SHP77 treated with DMSO at 0.1 percent for 48 hours (cell line): Measurements from ENCODE around the gene GMEB2.

Experiments used
- DNase-seq: peaks from one replicate; lab custom pipeline; 2025; lab: John Stamatoyannopoulos, UW

Gene GMEB2

DNA sequence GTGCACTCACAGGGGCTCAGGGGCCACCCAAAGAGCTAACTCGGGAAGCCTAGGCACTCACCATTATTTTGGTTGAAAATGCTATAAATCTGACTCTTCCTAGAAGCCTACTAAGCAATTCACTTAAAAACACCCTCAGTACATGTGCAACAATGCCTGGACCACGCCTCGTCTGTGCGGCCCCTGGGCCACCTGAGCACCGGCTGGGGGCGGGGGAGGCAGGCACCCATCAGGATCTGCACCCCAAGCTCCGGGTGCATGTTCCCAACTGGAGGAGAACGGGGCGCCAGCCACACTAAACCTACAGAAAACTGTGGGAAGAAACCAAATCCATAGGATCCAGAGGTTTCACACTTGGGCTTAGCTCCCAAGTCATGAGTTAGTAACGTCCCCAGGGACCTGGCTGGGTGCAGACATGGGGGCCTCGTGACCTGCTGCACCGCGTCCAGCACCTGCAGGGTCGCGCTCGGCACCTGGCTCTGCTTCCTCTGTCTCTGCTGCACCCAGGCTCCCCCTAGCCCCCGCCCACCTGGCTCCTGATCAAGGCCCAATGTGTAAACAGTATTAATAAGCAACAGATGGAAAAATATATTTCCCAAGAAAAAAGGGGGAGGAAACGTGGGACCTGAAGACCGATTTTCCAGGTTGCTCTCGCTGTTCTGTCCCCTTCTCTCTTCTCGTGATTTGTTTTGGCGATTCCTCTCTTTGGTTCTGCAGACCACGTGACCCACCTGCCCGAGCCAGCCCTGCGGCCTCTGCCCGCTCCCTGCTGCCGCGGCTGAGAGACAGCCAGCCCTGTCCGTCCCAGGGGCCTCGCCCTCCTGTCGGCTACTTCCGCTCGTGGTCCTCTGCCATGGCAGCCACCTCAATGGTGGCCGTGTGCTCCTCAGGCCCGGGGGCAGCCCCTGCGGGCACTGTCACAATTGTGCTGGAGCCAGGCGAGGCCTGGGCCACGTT is 37.4 kb downstream of the GMEB2 start:
- DNase-seq = no peak

DNA sequence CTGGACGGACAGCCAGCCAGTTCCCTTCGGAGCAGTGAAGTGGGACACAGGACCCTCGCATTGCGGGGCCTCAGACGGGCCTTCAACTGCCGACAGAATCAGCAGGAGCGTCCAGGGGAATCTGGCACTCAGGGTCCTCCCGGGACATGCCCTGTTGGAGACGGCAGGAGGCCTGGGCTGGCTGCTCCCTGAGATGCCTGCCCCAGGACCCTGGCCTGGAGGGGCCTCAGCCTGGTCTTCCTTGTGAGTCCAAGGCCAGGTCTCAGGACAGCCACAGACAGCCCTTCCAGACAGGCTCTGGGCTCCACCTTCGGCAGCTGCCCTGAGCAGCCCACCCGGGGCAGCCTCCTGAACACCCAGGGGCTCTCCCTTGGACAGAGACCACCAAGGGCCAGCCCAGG is 38.3 kb downstream of the GMEB2 start:
- no peak for DNase-seq

DNA sequence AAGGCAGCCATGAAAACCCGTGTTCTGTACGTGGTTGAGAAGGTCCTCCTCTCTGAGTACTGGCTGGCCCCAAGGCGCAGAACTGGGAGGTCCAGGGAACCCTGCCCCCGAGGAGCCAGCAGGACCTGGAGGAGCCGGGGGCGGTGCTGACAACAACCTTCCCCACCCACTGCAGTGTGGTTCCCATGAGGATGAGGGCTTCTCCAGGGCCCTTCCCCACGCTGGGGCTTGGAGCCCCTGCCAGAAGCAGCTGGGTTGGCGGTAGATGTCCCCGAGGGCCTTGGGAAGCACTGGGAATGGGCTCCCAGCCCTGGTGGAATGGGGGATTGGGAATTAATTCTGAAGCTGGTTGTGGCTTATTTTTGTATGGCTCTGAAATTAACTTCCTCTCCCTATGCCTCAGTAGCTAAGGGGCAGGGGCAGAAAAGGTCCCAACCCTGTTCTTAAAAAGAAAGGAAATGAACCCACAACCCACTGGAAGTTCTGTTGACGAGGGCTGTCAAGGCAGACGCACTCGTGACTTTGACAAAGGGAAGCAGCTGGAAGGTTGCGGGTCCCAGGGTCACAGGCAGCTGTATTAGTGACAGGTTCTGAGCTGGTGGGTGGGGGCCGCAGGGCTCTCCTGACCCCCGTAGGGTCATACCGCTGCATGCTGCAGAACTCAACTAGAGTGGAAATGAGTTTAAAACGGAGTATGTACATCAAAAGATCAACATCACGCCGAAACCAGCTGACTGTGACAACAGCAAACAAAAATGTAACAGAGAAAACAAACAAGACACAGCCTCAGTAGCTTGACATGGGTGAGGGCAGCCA is 38.9 kb downstream of the GMEB2 start:
- DNase-seq = no peak

DNA sequence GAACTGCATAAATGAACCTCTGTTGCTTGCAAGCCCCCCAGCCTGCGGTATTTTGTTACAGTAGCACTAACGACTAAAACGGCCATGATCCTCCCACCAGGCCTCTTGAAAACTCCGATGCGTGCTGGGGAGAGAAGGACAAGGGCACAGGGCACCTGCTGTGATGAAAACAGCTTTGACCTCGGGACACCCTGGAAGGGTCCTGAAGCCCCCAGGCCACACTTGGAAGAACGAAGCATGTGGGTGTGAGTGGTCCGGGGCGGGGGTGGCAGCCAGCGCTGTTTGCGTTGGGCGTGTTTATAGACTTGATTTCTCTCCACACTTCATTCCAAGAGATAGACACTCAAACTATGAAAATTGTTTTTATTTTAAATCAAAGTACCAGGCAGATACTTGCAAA is 39.6 kb downstream of the GMEB2 start:
- no peak for DNase-seq

DNA sequence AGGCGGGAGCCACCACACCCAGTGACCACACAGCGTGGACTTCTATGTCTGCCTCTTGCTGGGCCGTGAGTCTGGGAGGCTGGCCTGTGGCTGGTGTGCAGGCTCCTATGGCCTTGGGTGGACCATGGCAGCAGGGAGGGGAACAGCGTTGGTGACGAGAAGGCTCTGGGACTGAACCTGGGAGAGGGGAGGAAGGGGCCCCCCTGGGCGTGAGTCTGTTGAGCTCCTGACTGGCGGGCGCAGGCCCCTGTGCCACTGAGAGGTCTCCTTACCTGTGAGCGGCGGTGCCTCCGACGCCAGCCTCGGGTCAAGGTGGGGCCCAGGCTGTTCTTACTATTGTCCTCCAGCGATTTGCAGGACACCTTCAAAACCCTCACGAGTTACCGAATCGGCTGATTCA is 40.1 kb downstream of the GMEB2 start:
- no peak for DNase-seq

DNA sequence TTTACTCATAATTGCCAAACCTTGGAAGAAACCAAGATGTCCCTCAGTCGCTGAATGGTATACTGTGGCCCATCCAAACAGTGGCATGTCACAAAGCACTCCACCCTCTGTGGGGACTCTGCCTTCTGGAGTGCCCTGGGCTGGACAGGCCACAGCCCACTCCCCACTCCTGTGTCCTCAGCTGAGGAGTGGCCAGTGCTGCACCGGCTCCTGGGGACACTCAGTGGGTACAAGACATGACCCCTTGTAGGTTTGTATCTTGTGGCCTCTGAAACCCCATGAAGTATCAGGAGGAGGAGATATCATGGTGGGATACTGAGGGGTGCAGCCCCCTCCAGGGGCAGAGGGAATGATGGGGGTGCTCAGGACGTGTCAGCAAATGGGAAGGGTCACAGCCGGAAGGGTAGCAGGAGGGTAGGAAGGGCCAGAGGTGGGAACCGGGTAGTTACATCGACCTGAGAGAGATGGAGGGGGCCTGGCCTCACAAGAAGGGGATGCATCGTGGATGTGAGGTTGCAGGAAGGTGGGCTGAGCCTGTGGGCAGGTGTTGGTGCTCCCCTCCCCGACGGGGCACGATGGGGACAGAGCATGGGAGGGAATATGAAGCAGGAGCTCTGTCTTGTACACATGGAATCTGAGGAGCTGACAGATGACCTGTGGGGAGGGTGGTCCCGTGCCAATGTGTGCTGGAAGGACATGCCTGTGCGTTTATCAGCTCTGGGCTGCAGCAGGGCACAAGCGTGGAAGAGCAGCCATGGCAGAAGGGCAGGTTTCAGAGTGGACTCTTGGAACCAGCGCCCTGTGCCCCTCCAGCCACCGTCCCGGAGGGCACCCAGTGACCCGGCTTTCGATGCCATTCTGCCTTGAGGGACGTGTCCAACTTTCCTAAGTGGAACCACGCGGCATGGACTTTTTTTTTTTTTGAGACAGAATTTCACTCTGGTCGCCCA is 41.0 kb downstream of the GMEB2 start:
- no peak for DNase-seq

DNA sequence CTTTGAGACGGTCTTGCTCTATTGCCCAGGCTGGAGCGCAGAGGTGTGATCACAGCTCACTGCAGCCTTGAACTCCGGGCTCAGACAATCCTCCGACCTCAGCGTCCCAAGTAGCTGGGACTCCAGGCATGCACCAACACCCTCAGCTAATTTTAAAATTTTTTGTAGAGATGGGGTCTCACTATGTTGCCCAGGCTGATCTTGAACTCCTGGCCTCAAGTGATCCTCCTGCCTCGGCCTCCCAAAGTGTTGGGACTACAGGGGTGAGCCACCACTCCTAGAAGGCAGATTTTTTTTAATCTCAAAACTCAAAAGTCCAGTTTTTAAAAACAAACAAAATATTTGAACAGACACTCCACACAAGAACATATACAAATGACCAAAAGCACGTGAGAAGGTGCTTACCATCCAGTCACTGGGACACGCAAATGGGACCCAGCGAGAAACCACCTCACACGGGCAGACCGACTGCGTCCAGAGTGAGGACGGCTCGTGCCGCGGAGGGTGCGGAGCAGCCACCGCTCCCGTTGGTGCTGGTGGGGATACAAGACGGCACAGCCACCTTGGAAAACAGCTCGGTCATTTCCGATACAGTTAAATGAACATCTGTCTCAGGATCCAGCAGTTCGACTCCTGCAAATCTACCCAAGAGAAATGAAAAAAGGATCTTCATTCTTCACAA is 44.4 kb downstream of the GMEB2 start:
- DNase-seq = no peak

DNA sequence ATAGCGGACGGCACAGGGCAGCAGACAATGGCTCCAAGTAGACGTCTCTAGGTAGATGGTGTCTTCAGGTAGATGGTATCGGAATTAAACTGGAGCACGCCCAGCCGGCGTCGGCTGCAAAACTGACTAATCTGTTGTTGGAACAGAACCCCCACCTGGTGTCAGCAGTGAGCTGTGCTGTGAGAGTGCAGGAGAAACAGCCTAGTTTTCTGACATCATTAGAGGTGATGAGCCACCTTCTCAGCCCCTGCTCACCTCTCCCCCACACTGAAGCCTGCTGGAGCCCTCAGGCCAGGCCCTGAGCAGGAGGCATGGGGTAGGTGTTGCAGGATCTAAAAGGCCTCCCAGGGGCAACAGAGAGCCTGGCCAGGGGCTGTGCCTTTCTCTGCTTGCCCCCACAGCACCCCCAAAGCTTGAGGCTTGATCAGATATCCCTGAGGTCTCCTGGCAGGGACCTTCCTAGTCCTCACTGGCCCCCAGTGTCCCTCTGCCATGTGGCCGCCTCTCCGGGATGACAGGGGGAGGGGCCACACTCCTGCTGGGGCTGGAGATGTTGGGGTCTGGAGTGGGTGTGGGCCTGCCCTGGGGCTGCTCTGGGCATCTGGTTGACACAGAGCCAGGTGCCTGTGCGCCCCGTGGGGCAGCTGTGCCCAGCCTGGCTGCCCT is 46.0 kb downstream of the GMEB2 start:
- peak; percentile 70 for DNase-seq

DNA sequence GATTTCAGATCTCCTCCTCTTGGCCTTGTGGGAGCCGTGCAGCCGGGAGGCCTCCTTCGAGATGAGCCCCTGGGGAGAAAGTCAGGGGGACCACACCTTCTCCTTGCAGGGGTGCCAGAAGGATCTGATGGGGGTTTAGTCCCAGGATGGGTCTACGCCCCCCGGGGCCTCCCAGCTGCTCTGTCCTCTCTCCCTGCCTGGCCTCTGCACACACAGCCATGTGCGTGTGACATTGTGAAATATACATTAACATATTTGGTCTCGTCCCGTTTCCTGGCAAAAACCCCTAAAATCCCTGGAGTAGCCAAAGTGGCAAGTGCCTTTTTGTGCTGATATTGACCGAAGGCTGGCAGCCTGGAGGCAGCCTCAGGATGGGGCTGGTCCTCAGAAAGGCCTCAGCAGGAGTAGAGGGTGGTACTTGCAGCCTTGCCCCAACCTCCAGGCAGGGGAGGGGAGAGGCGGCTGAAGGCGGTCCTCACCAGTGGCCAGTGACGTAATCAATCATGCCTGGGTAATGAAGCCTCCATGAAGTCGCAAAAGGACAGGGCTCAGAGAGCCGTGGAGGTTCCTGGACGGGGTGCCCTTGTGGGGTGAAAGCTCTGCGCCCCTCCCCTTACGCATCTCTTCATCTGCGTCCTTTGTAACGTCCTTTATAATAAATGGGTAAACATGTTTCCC is 47.7 kb downstream of the GMEB2 start:
- DNase-seq = no peak

DNA sequence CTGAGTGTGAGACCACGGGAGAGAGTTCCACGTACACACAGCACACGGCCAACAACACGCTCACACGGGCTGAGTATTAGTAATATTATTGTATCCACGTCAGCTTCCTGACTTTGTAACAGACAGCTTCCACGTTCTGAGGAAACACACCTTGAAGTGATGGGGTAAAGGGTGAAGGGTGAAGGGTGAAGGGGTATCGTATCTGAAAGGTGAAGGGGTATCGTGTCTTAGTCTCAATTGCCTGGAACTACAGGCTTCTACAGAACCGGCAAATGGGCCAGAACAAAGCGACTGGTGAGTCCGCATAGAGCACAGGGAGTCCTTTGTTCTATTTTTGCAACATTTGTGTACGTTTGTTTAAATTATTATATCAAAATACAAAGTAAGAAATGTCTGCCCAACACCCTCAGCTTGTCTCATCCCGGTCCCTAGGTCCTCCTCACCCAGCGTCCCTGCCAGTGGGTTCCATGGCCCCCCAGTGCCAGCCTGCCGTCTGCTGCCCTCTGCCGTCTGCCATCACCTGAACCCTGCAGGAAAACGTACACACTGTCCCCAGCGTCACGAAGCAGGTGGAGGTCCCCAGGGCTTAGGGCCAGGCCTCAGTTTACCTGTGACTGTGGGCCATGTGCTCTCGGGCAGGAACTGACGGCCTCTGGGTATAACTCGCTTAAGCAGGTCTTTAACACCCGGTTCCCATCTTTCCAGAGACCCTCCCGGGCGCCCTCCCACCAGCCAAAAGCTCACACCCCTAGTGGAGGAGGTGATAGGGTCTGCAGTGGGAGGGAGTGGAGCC is 48.5 kb downstream of the GMEB2 start:
- DNase-seq = peak; percentile 29

DNA sequence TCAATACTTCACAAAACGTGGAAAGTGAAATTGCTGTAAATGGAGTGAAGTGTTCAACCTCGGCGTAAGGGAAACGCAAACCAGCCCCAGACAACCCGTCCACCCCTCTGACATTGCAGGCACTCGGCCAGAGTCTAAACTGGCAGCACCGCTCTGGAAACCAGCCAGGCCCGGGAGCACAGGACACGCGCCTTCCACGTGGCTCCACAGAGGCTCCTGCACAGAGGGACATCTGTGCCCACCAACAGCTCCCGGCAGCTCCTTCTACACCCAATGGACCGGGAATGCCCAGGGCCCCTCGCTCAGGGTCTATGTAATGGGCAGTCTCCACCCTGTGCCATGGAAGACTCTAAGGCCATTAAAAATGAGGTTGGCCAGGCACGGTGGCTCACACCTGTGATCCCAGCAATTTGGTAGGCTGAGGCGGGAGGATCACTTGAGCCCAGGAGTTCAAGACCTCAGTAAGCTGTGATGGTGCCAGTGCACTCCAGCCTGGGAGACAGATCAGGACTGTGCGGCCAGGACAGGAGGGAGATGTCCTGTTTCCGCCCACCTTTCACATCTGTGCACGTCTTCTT is 49.5 kb downstream of the GMEB2 start:
- DNase-seq = no peak

DNA sequence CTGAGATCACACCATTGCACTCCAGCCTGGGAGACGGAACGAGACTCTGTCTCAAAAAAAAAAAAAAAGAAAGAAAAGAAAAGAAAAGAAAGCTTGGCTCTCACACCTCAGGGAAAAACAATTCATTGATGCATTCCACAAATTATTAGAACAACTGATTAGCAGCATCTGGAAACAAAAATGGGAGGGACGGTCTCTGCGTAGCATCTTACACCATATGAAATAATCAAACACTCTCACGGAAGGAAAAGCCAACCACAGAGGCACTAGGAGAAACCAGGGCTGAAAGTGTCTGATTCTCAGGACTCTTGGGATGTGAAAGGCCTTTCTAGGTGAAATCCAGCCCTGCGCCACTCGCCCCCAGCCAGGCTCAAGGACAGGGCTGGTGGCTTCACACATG is 50.6 kb downstream of the GMEB2 start:
- DNase-seq = no peak

DNA sequence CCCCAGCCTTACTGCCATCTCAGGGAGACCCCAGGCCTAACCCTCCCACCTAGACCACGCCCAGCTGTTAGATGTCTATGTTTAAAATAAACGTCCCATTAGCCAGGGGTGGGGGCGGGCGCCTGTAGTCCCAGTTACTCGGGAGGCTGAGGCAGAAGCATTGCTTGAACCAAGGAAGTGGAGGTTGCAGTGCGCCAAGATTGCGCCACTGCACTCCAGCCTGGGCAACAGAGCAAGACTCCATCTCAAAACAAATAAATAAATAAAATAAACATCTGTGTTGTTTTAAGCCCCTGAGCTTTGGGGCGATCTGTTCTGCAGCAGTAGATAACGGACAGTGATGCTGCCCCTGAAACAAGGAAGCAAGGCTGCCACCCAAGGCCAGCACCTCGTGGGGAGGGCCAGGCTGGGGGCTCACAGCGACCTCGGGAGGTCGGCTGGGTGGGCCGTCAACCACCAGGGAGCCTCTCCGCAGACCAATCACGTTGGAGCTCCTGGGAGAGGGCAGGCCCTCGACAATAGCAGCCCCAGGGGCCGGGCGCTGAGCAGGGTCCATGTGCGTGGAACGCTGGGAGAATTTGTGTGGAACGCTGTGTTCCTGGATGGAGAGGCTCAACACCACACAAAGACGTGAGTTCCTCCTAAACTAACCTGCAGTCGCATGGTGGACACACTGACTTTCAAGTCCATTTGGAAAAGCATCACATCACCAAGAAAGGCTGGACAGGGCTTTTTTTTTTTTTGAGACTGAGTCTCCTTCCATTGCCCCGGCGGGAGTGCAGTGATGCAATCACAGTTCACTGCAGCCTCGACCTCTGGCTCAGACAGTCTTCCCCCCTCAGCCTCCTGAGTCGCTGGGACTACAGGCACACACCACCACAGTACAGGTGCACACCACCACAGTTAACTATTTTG is 51.8 kb downstream of the GMEB2 start:
- no peak for DNase-seq

DNA sequence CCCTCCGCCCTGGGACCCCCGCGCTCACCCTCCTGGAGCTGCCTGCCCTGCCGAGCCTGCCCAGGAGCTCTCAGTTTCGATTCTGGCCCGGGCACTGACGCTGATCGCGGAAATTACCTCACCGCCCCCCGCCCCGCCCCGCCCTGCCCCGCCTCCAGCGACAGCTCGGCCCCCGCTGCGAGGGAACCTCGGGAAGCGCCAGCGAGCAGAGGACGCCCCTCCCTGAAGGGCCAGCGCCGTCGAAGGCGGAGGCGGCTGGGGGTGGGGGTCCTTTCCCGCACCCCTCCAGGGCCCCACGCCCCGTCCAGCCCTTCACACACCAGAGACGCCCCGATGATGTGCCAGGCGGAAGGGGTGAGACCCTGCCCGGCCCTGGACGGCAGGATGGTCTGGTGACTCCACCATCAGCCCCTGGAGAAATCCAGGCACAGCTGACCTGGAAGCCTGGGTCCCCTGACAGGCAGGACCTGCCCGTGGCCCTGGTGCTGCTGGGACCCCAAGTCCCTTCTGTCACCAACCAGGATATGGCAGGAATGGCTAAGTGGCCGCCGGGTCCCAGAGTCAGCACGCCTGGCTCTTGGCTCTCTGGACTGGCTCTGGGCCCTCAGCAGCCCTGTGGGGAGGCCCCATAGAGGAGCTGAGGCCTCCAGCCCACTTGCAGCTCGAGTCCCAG is 52.6 kb downstream of the GMEB2 start, which contains the start of gene HELZ2:
HELZ2 (minus strand) TSS at position 84 of the 673 bp plus-strand sequence. CDS start 1,854 bp downstream, outside the sequence.
- no peak for DNase-seq

DNA sequence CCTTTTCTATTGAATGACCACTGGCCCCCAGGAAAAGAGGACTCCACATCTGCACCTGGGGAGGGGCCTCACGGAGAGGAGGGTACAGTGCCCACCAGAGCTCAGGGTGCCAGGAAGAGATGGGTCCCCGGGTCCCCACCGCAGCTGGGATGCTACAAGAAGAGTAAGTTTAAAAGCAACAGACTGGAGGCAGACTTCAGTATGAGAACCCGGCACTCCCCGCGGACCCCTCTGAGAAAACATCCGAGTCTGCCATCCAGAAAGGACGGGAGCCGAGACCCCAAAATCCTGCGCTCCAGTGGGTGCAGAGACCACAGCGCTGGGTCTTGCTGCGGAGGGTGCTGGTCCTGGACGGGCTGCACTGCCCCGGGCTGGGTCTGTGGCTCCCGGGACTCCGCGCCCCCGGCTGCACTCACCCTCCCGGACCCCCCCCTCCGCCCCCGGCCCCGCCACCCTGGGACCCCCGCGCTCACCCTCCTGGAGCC is 53.2 kb downstream of the GMEB2 start:
- DNase-seq = no peak

DNA sequence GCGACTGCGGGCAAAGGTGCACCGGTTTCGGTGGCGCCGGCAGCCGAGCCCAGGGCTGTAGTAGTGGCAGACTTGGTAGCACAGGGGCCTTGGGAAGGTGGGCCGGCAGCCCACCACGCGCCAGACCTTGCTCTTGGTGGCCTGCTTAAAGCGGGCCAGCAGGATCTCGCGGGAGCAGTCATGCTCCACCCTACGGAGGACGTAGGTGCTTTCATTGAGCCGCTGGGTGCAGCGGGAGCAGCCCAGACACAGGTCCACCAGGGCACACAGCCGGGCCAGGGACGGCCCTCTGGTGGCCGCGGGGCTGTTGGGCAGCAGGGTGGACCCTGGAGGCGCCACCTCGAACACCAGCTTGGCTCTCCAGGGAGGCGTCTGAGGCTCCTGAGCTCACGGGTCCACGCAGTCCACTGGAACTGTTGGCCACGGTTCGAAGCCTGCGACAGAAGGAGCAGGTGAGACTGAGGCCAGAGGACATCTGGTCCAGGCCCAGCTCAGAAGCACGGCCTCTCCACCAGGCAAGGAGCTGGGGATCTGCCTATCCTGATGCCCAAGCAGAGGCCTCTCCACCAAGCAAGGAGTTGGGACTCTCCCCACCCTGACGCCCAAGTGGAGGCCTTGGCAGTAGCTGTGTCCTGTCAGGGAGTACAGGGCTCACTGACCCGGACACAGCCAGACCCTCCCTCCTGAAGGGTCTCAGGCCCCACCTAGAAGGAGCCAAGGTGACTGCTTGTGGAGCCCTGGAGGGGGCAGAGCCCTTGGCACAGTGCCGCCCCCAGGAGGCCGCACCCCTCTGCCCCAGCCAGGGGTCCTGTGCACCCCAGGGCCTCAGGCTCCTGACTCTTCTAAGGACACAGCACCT is 53.9 kb downstream of the GMEB2 start:
- no peak for DNase-seq
